IPS DF 4.7 (cell line): ENCODE results near the gene IQCN.

Experiments used
- DNase-seq: peaks from one replicate; pipeline ENCODE4 v3.0.0-alpha.2; 2013; ENCODE audit warnings: low spot score; ENCODE audit errors: extremely low read depth

IQCN gene

GRCh38 chr19:18304458-18305310 is 30.4 kb upstream of the IQCN start:
- no peak for DNase-seq

DNA sequence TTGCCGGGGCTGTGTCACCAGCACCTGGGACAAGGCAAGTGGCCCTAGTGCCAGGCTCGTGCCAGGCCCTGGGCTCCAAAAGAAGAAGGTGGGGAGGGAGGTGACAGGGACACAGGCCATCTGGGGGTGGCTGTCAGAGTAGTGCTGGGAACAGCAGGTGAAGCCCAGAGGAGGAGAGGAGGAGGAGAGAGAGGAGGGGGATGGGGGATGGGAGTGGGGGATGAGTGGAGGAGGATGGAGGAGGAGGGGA is 29.9 kb upstream of the IQCN start:
- DNase-seq, result no peak

DNA sequence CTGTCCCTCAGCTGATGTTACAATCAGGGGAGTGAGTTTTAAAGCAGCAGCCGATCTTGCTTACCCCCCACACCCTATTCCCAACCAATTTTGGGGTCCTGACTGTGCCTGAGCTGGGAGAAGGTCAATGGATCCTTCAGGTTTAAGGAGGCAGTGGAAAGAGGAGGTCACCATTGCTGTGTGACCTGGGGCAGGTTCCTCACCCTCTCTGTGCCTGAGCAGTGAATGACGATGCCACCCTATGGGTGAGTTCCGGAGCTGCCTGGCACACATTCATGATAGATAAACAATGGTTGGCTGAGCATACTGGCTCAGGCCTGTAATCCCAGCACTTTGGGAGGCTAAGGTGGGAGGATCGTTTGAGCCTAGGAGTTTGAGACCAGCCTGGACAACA is 27.5 kb upstream of the IQCN start:
- DNase-seq, result no peak

- DNase-seq, result no peak
Observed at GRCh38 chr19:18300930-18301717, 26.9 kb upstream of the IQCN start.

DNA sequence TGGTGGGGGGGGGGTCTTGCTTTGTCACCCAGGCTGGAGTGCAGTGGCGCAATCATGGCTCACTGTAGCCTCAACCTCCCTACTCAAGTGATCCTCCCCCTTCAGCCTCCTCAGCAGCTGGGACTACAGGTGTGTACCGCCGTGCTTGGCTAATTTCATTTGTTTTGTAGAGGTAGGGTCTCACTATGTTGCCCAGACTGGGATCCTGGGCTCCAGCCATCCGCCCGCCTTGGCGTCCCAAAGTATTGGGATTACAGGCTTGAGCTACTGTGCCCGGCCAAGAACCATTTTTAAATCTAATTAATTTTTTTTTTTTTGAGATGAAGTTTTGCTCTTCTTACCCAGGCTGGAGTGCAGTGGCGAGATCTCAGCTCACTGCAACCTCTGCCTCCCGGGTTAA is 25.4 kb upstream of the IQCN start:
- DNase-seq, result no peak

- DNase-seq, result no peak
Observed at GRCh38 chr19:18298601-18299000, 24.3 kb upstream of the IQCN start.

GRCh38 chr19:18297308-18297707 is 23.1 kb upstream of the IQCN start:
- DNase-seq, result no peak

GRCh38 chr19:18295034-18295451 is 20.8 kb upstream of the IQCN start:
- DNase-seq, result no peak

GRCh38 chr19:18294467-18294864 is 20.2 kb upstream of the IQCN start:
- no peak for DNase-seq

DNA sequence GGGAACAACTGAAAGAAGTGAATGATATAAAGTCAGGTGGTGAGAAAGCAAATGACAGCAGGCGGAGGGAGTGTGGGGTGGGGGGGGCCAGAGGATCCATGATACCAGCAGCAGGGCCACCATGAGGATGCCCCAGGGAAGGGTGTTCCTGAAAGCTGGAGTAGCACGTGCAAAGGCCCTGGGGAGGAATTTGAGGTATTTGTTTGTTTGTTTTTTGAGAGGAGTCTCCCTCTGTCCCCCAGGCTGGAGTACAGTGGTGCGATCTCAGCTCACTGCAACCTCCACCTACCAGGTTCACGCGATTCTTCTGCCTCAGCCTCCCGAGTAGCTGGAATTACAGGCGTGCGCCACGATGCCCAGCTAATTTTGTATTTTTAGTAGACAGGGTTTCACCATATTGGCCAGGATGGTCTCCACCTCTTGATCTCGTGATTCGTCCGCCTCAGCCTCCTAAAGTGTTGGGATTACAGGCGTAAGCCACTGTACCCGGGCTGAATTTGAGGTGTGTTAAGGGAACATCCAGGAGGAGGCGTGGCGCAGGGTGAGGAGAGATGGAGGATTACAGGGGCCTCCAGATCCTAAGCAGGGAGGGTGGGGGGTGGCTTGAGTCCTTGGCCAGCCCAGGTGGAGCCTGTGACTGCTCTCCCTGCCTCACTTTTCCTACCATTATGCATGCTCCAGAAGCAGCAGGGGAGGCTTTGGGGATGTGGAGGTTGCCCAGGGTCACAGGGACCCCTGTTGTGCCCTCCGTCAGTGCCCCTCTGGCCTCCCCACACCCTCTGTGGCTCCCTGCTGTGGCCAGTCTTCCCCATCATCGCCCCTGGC is 19.6 kb upstream of the IQCN start:
- DNase-seq, result no peak

DNA sequence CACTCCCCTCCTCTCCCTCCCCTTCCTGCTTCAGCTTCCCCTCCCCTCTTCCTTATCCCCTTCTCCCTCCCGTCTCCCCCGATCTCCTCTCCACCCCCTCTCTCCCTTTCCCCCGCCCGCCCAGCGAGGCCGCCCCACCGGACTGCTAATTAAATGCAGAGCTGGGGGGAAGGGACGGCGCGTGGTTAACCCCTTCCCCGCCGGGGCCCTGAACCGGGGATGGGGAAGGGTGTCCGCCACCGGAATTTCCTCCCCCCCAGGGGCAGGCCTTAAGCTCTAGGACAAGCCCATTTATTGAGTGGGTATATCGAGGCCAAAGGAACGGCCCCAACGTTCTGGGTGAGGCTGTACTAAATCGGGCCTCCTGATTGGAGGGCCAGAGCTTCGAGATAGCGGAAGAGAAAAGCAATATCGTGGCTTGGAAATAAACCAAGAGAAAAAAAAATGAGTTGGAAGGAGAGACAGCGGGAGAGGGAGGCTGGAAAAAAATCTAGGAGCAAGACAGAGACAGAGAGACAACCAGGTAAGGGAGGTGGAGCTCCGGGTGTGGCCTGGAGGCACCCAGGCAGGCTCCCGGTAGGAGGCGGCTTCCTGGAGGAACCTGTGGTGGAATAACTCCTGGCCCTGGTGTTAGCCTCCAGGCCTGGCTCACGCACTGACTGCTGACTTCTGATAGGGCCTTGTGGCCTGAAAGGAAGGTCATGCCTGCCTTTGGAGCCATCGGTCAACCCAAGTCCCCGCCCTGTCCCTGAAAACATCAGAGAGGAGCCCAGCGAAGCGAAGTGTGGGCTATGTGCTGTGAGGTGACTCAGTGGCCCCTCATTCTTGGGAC is 18.8 kb upstream of the IQCN start:
- no peak for DNase-seq

DNA sequence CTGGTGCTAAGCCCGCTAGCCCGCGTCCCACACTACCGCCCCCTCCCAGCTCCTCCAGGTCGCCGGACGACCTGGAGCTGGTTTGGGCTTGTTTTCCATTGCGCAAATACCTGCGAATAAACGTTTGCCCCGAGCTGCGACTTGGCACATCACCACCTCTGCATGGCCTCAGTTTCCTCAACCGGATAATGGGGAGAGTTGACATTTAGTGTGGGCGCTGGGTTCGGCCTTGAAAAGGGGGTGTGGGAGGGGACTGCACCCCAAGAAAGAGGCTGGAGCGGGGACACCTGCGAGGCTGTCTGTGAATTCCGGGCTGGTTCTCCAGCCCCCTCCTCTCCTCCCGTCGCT is 18.2 kb upstream of the IQCN start:
- DNase-seq, result no peak

GRCh38 chr19:18291590-18292461 is 17.6 kb upstream of the IQCN start:
- no peak for DNase-seq

- DNase-seq, result no peak
Observed at GRCh38 chr19:18291019-18291524, 16.8 kb upstream of the IQCN start.

DNA sequence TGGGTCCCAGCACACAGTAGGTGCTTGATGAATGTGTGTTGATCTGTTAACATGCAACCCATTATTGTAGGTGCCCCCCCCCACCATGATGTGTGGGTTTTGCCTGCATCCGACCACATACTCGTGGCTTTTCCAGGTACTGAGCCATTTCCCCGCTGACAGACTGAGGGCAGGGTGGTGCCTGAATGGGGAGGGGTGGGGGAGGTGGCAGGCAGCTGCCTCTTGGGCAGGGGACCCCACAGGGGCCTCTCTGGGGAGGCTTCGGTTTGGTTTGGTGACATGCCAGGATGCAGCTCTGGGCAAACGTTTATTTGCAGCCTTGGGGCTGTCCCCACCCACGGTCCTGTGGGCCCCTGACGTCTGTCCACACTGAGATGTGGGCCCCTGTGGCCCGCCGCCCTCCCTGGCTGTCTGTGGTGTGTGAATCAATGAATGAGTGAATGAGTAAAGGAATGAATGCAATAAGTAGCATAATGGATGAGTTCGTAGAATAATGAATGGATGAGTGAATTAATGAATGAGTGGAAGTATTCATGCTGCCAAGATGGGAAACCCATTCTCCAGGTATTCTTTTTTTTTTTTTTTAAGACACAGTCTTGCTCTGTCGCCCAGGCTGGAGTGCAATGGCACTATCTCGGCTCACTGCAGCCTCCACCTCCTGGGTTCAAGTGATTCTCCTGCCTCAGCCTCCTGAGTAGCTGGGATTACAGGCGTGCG is 16.2 kb upstream of the IQCN start:
- no peak for DNase-seq

DNA sequence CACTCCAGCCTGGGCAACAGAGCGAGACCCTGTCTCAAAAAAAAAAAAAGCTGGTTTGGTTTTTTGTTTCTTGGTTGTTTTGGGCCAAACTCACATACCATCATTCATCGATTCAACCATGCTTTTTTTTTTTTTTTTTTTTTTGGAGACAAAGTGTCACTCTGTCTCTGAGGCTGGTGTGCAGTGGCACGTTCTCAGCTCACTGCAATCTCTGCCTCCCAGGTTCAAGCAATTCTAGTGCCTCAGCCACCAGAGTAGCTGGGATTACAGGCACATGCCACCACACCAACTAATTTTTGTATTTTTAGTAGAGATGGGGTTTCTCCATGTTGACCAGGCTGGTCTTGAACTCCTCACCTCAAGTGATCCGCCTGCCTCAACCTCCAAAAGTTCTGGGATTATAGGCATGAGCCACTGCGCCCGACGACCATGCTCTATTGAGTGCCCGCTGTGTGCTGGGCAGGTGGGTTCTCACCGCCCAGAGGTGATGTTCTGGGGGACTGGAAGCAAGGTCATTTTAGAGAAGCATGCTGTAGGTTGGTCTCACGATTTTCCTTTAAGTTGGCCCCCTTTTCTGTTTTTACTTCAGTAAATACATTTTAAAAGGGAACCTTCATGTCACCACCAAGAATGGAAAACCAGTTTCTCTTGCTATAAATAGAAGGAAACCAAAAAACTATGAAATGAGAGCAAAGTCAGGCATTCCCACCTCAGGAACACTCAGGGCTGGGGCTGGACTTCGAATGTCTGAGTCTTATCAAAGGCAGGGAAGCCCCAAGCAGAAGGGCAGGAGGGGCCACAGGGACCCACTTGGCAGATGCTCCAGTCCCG is 15.4 kb upstream of the IQCN start:
- DNase-seq, result no peak

DNA sequence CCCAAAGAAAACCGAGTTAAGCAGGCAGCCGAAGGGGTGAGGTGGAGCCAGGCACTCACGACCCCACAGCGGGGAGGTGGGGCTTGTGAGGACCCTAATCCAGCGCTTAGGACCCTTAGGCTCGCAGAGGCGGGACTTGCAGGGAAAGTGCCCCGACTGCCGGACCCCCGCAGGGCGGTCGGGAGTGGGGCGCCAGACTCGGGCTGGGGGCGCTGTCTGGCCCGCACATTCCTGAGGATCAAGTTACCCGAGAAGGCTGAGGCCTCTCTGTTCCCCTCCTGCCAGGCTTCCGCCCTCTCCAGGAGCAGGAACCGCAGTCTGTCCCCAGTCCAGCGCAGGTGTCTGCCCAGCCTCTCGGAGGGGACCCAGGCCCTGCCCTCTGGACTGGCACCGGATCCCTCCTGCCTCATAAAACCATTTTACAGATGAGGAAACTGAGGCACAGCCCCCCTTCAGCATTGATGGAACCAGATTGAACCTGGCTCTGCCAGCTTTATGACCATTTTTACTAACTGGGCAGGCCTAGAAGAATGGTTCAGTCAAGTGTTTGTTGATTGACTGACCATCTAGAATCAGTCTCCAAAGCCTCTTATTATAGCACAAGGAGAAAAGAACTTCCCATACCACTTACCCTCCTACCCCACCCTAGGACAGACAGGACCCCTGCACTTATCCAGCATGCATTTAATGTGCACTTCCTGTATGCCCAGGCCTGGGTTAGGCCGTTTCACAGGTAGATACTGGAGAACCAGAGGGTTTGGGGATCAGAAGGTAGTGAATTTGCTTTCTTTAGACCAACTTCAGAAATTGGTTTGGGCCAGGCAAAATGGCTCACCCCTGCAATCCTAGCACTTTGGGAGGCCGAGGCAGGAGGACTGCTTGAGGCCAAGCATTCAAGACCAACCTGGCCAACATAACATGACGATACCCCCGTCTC is 13.9 kb upstream of the IQCN start:
- no peak for DNase-seq
